HG03575 (cell line): ENCODE measurements around the gene PTPN23.
"Not testable (repeated sequence)": the region's sequence is repeated elsewhere in the genome, so short reads cannot be mapped to it uniquely, and the experiment has no call there.

Experiments used
- ATAC-seq: cut with Tn5 transposase; IDR thresholded peaks from one replicate; pipeline ENCODE4 v1.9.1; 2021; ENCODE audit not compliant: unreplicated experiment, insufficient number of reproducible peaks, low FRiP score; ENCODE audit errors: extremely low read depth

Gene PTPN23

DNA sequence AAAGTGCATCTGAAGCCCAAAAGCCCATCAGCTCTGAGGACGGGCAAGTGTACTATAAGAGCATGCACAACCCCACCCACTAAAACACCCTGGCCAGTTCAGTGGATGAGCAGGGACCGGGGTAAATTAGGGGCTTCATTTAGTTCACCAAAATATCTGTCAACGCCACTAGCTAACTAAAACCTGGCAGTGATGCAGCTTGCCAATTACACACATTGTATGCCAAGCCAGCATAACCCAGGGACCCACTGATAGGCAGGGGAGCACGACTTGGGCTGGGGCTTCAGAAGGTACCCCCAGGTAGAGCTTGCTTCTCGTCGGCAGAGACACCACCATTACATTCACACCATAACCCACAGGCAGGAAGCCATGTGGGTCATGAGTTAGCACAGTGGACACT lies 47.0 kb downstream of the PTPN23 start:
- no peak for ATAC-seq

DNA sequence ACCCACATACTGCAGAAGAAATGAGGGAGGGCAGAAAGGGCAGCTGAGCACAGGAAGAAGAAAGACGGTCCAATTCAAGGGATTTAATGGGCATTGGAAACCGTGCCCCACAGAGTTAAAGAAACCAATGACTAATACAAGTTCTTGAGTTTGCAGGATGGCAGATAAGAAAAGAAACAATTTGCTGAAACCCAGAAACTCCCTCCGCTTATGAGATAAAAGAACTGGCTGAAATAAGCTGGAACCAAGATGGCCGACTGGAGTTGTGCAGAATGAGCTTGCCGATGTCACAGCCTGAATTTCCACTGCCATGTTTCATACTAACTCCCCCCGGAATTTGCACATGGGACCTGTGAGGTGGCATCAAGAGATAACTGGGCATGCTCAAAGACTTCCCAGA lies 47.8 kb downstream of the PTPN23 start:
- ATAC-seq, result no peak

DNA sequence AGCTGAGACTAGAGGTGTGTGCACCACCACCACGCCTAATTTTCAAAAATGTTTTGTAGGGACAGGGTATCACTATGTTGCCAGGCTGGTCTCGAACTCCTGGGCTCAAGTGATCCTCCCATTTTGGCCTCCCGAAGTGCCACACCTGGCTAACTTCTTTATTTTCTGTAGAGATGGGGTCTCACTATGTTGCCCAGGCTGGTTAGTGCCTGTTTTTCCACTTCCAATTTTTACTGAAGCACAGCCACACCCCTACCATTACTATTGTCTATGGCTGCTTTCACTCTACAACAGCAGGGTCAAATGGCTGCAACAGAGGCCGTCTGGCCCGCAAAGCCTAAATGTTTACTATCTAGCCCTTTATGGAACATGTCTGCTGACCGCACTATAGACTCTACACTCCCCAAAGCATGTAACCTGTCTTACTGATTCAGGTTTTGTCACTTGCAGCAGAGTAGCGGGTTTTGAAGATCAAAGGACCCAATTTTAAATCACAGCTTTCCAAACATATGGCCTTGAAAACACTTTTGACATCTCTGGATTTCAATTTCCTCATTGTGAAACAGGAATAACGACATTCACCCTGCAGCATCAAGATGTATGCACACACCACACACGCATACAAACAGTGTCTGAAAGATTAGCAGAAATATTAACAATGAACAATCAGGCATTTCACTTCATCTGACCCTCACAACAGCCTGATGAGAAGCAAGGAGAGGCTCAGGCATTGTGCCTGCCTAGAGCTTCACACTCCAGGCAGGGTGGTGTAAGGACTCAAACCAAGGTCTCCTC lies 48.9 kb downstream of the PTPN23 start:
- ATAC-seq, result no peak

DNA sequence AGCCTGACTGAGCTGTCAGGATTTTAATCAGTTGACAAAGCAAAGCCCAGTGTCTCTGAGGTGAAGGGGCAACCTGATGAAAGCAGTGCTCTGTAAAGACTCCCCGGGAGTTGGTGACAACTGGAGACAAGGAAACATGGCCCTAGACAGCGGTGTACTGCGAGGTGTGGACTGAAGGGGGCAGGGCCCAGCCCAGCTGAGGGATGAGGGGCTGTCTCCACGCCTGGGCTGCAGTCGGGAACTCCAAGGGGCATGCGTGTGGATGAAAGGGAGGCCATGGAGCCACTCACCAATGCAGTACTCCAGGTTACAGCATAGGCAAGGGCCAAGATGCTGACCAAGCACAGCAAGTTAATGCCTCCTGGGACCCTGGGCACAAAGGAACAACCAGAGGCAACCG lies 49.8 kb downstream of the PTPN23 start:
- ATAC-seq, result no peak

DNA sequence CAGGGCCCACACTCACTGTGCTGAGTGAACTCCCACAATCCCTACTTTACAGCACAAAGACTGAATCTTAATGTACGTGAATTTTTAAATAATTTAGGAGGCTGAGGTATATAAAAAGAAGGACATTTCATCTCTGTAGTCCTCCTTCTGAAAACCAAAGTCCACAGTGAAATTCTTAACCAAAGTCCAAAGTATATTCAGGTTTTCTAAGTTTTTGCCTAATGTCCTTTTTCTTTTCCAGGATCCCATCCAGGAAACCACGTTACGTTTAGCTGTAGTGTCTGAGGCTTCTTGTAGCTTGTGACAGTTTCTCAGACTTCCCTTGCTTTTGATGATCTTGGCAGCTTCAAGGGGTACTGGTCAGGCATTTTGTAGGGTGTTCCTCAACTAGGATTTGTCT lies 50.4 kb downstream of the PTPN23 start:
- ATAC-seq, result no peak

DNA sequence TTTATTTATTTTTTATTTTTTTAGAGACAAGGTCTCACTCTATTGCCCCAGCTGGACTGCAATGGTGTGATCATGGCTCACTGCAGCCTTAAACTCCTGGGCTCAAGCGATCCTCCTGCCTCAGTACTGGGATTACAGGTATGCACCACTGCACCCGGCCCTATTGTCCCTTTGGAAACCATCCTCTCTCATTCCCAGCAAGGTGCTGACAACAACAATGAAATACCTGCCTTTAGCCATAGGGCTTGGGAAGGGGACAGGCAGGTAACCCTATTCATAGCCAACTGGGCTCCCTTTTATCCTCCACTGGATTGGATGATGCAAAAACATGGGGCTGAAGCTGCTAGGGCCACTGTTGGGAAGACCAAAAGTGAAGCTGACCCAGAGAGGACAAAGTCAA lies 51.9 kb downstream of the PTPN23 start:
- ATAC-seq, result no peak

DNA sequence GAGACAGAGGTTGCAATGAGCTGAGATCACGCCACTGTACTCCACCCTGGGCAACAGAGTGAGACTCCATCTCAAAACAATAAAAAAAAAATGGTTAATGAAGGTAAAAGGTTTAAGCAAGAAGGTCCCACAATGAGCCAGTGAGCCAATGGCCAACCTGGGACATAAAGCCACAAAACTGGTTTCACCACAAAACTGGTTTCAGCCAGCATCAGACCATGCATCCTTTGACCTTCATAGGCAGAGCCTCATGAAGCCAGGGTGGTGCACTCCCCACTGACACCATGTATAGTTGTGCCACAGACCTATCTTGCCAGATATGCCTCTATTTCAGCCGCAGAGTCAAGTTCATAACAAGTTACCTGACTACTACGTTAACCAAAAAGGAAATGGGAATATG lies 53.0 kb downstream of the PTPN23 start:
- ATAC-seq, result no peak

DNA sequence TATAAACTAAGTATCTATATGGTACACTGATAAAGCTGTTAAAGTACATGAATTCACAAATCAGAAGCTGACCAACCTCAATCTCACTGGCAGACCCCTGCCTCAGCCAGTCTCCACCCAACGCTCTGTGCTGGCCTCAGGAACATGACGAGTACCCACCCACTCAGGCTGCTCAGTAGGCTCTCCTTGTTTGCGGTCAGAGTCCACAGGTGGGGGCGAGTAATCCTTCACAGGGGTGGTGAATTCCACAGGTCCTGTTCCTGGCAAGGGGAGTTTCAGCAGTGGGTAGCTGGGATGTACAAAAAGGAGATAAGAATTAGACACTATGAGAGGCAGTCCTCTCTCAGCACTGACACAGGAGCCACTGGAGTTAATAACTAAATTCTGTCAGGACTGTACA lies 54.0 kb downstream of the PTPN23 start:
- no peak for ATAC-seq

DNA sequence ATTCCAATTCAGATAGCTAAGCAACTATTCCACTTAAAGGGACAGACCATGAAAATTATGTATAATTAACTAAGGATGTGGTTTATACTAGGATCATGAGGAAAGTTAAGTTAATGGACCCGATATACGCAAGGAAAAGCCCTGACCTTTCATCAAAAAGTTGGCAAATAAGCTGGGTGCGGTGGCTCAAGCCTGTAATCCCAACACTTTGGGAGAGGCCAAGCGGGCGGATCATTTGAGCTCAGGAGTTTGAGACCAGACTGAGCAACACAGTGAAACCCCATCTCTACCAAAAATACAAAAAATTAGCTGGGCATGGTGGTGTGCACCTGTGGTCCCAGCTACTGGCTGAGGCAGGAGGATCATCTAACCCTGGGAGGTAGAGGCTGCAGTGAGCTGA lies 55.4 kb downstream of the PTPN23 start:
- no peak for ATAC-seq

DNA sequence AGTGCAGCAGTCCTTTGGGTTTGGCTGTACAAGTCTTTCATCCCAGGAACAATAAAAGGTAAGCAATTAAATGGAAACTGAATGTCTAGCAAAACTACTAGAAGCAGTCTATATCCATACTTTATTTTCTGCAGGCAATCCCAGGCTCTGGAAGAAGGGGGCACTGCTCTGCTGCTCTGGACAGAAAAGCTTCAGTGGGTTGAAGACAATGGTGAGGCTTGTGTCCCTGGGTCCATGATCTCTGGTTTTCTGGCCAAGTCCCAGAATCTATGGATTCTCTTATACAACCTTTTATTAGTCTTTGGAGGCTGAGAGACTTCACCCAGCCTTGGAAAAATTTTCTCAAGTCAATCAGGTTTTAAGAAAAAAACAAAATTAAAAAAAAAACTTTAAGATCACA lies 59.3 kb downstream of the PTPN23 start:
- ATAC-seq, result no peak

DNA sequence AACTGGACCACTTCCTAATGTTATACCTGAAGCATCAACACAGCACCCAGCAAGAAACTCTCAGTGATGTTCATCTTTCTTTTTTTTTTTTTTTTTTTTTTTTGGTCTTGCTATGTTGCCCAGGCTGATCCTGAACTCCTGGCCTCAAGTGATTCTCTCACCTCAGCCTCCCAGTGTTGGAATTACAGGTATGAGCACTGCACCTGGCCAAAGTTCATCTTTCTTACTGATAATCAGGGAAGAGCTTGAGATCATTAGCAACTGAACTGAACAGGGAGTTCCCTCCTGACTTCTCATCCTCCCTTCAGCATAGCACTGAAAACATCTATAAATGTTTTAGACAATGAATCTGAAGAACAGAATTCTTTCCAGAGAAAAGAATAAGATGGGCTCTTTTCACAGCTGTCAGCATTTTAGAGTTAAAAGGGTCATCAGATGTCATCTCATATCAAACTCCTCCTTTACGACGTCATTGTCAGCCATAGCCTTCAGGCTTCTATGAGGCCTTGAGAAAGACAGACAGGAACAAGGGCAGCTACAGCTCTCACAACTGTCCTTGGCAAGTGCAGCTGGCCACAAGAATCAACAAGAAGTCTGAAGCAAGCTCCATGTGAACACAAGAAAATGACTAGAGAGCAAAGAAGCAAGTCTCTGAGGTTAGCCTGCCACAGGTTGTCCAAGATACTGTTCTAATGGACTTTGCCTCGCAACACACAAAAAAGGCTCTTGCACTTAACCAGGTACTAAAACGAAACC lies 61.2 kb downstream of the PTPN23 start:
- no peak for ATAC-seq

DNA sequence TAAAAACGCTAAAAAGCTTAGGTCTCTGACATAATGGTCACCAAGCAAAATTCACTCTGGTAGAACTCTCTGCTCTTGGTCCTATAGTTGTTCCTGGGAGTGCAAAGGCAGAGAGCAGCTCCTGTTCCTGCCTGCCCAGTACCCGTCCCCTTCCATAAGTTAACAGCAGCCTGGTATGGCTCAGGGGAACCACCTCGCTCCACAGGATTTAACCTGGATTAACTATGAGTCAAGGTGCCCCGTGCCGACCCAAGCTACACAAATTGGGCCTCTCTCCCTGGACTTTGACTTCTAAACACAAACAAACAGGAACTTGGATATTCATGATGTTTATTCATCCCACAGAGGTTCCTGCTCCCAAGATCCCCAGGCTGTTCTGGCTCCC lies 62.8 kb downstream of the PTPN23 start:
- no peak for ATAC-seq

DNA sequence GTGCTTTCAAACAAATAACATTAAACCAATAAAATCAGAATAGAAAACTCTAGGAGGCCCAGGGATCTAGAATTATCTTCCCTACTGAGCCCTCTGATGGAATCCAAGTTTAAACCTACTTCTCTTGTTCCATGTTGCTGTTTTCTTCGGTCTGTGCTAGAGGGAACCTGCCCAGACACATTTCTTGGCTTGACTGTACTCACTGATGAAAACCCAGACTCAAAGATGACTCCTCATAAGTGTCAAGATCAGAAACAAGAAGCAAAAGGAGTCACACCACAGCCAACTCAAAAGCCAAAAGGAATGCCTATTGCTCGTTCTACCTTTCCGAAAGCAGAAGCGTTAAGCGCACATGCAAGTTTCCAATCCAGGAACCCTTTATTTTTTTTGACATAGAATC lies 63.3 kb downstream of the PTPN23 start:
- no peak for ATAC-seq

DNA sequence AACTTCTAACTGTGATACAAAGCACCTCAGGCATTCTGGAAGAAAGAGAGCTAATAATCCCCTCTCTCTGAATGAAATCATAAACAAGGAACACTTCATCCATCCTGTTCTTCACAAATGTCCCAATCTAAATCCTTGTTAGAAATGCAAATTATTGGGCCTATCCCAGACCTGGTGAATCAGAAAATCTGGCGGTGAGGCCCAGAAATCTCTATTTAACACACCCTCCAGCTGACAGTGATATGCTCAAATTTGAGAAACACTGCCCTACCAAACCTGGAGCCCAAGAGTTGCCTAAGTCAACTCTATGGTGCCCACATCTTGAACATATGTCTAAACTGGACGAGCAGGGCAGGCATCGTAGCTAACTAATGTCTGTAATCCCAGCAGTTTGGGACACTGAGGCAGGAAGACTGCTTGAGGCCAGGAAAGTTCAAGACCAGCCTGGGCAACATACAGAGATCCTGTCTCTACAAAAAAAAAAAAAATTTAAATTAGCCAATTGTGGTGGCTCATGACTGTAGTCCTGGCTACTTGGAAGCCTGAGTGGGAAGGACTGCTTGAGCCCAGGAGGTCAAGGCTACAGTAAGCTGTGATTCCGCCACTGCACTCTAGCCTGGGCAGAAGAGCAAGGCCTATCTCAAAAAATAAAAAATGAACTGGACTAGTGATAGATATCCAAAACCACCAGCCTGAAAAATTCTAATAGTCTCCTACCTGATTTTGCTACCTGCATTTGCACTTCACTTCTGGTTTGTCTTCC lies 71.8 kb downstream of the PTPN23 start:
- ATAC-seq, result no peak

DNA sequence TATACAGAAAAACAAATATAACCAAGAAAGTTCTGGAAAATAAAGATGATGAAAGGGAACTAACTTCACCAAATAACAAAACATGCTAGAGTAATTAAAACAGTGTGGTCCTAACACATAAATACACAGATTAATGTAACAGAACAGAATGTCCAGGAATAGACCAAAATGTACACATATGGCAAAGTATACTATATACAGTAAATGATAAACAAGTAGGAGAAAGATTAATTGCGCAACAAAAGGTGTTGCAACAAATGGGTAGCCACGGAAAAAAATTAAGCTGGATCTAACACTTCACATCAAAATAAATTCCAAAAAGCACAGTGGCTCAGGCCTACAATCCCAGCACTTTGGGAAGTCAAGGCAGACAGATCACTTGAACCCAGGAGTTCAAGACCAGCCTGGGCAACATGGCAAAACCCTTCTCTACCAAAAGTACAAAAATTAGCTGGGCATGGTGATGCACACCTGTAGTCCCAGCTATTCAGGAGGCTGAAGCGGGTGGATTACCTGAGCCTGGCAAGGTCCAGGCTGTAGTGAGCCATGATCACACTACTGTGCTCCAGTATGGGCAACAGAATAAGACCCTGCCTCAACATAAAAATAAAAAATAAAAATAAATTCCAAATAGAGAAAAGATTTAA lies 75.1 kb downstream of the PTPN23 start:
- no peak for ATAC-seq

DNA sequence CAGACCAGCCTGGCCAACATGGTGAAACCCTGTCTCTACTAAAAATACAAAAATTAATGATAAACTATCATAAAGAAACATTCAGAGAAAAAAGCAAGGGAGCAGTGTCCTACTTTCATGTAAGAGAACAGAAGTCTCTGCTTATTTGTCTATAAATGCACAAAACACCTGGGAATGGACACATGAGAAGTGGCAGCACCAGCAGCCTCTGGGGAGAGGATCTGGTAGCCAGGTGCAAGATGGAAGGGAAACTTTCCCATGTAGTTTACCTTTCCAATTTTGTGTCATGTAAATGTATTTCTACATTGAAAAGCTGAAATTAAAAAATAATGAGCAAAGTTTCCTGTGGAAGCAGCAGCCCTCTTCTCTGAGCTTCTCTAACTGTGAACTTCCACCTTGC lies 76.2 kb downstream of the PTPN23 start:
- ATAC-seq, result no peak

DNA sequence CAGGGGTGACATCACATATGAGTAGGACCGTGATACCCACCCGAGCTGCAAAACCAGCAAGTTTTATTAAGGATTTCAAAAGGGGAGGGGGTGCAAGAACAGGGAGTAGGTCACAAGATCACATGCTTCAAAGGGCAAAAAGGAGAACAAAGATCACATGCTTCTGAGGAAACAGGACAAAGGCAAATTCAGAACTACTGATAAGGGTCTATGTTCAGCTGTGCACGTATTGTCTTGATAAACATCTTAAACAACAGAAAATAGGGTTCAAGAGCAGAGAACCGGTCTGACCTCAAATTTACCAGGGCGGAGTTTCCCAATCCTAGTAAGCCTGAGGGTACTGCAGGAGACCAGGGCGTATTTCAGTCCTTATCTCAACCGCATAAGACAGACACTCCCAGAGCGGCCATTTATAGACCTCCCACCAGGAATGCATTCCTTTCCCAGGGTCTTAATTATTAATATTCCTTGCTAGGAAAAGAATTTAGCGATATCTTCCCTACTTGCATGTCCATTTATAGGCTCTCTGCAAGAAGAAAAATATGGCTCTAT lies 78.8 kb downstream of the PTPN23 start:
- not testable (repeated sequence) for ATAC-seq
